Naive B cell (primary cell): ENCODE data around the gene KNOP1. TPM values are rescaled to one million over a fixed set of nuclear protein-coding genes. Genes with fewer than 3 reads are reported as not detected.
"Not testable (repeated sequence)": the region's sequence is repeated elsewhere in the genome, so short reads cannot be mapped to it uniquely, and the experiment has no call there.

ENCODE experiments used
- ATAC-seq, 2 donors: fragments of 150-1000 bp; cut with Tn5 transposase; 2 replicates each; pipeline ENCODE4 v1.10.0; 2021; ENCODE audit warnings: low read depth in 2 of 2, mild to moderate bottlenecking in 2 of 2, moderate library complexity in 2 of 2
- DNase-seq: peaks from one replicate; pipeline ENCODE4 v3.0.0; 2022
- H3K27ac Mint-ChIP-seq, 6 donors: one replicate each; pipeline ENCODE4 v1.8.0; 2020 to 2022; ENCODE audit warnings: mild to moderate bottlenecking in 6 of 6, mixed read lengths in 6 of 6, moderate library complexity in 5 of 6, inconsistent platforms in 2 of 6
- H3K27me3 Mint-ChIP-seq, 3 donors: one replicate each; pipeline ENCODE4 v1.8.0; 2021 to 2022; ENCODE audit warnings: mixed read lengths in 3 of 3, mild to moderate bottlenecking in 1 of 3
- H3K36me3 Mint-ChIP-seq, 2 donors: one replicate each; pipeline ENCODE4 v1.8.0; 2020 to 2022; ENCODE audit warnings: mixed read lengths in 2 of 2, inconsistent platforms in 1 of 2, mild to moderate bottlenecking in 1 of 2
- H3K4me1 Mint-ChIP-seq, 3 donors: one replicate each; pipeline ENCODE4 v1.8.0; 2020 to 2022; ENCODE audit warnings: mixed read lengths in 3 of 3, inconsistent platforms in 1 of 3, mild to moderate bottlenecking in 1 of 3, moderate library complexity in 1 of 3
- H3K4me3 Mint-ChIP-seq, 8 donors: one replicate each; pipeline ENCODE4 v1.8.0; 2020 to 2022; ENCODE audit warnings: mild to moderate bottlenecking in 8 of 8, mixed read lengths in 8 of 8, moderate library complexity in 8 of 8, inconsistent platforms in 2 of 8
- H3K9me3 Mint-ChIP-seq, 7 donors: one replicate each; pipeline ENCODE4 v1.8.0; 2020 to 2022; ENCODE audit warnings: mixed read lengths in 7 of 7, mild to moderate bottlenecking in 5 of 7, inconsistent platforms in 2 of 7, moderate library complexity in 1 of 7
- polyA plus RNA-seq, 6 donors: library from polyadenylated mRNA; unstranded; fragments of 300-500 nt; fragmentation: Illumina TruSeq; gene quantifications; one replicate each; pipeline ENCODE4 v1.2.3, GENCODE V29; 2021; ENCODE audit warnings: low read depth in 6 of 6

The KNOP1 gene
- polyA plus RNA-seq, 6 donors from 2014 or later = 2.2 to 8.3 (median 5.9) TPM

DNA sequence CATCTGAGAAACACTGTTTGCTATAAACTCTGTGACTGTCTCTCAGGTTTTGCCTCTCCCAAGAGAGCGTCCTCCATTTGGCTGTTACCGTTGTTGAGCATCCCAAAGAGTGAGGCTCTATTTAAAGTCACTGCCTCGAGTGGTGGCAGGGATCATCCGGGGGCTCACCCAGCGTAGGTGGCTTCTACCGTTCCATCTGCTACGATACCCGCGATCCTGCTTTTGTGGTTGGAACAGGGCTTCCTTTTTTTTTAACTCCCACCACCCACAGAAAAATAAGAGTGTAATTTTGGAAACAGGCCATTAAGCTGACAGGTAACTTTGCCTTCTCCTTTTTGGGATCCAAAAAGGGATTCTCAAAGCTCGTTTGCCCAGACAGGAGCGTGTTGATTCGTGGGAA lies 36.4 kb downstream of the KNOP1 start:
- H3K9me3 Mint-ChIP-seq = peaks cover 0 to 12% (median 3%) of the 10 kb centered on the region in 7 donors
- H3K4me1 Mint-ChIP-seq = no peaks in the 10 kb centered on the region
- no peak overlapping the region for H3K27ac Mint-ChIP-seq
- H3K4me3 Mint-ChIP-seq = no peak overlapping the region
- no peak for ATAC-seq
- no peaks in the 10 kb centered on the region for H3K27me3 Mint-ChIP-seq
- no peak for DNase-seq
- peaks cover 40 to 49% of the 10 kb centered on the region in 2 donors for H3K36me3 Mint-ChIP-seq

DNA sequence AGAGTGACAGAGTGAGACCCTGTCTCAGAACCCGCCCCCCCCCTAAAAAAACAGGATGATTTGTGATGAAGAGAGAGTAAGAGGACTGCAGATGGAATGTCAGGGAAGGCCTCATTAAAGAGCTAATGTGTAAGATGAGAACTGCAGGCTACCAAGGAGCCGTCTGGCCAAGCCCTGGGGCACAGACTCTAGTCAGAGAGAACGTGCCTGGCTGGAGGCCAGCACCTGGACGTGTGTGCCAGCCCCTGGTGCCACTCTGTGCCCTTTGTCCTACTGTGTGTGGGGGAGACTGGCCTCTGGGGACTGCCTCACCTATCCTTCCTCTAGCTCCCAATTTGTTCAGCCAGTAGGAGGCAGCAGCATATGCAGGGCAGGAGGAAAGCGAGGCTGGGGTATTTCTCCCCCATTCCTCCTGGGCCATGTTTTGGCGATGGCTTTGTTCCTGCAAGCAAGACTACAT lies 37.1 kb downstream of the KNOP1 start:
- peaks cover 0 to 12% (median 3%) of the 10 kb centered on the region in 7 donors for H3K9me3 Mint-ChIP-seq
- H3K36me3 Mint-ChIP-seq = peaks cover 33 to 42% of the 10 kb centered on the region in 2 donors
- no peaks in the 10 kb centered on the region for H3K27me3 Mint-ChIP-seq
- no peak overlapping the region for H3K4me3 Mint-ChIP-seq
- ATAC-seq = no peak
- no peak for DNase-seq
- H3K4me1 Mint-ChIP-seq = no peaks in the 10 kb centered on the region
- H3K27ac Mint-ChIP-seq = peak overlapping the region in 1 of 6 donors; percentile 70

DNA sequence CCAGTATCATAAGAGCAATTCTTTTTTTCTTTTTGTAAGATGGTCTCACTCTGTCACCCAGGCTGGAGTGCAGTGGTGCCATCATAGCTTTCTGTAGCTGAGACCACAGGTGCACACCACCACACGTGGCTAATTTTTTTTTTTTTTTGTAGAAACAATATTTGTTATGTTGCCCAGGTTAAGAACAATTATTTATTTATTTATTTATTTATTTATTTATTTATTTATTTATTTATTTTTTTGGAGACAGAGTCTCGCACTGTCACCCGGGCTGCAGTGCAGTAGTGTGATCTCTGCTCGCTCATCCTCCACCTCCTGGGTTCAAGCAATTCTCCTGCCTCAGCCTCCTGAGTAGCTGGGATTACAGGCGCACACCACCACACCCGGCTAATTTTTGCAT lies 38.7 kb downstream of the KNOP1 start:
- H3K9me3 Mint-ChIP-seq, H3K27ac Mint-ChIP-seq, DNase-seq, ATAC-seq, H3K4me3 Mint-ChIP-seq, H3K27me3 Mint-ChIP-seq, H3K4me1 Mint-ChIP-seq: not testable (repeated sequence)
- peaks cover 28 to 35% of the 10 kb centered on the region in 2 donors for H3K36me3 Mint-ChIP-seq

DNA sequence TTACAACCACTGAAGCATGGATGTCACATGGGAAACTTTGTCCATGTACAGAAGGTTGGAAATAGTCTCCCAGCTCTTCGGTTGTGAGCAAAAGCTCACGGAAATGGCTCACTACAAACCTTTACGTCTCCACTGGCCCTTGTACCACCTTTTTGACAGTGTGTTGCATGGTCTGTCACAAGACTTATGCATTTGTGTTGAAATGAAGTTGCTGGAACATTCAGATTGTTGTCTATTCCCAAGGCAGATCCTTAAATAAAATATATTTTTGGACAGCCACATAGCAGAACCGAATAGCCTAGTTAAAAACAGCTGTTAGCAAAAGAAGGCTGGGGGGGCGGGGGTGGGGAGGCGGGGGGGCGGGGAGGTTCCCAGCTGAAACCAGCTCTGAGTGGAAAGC lies 39.2 kb downstream of the KNOP1 start:
- no peak overlapping the region for H3K27ac Mint-ChIP-seq
- ATAC-seq = no peak
- H3K4me1 Mint-ChIP-seq = no peaks in the 10 kb centered on the region
- H3K36me3 Mint-ChIP-seq = peaks cover 27 to 32% of the 10 kb centered on the region in 2 donors
- H3K4me3 Mint-ChIP-seq = no peak overlapping the region
- peaks cover 0 to 6% (median 0%) of the 10 kb centered on the region in 7 donors for H3K9me3 Mint-ChIP-seq
- no peaks in the 10 kb centered on the region for H3K27me3 Mint-ChIP-seq
- no peak for DNase-seq

DNA sequence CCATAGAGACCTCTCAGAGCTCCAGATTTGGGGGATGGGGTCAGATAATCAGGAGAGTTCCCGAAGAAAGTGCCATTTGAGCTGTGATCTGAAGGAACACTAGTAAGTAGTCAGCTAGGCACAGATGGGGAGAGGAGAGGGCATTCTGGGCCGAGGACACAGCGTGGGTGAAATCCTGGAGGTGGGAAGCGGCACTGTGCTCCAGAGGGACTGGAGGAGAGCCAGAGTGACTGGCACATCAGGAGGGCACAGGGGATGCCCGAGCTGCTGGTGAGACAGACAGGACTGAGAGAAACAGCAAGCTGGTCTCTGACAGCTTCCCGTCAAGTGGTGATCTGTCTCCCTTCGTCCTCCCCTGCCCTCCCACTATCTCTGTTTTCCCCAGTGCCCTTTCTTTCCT lies 40.6 kb downstream of the KNOP1 start:
- H3K4me3 Mint-ChIP-seq = no peak overlapping the region
- no peak for DNase-seq
- H3K36me3 Mint-ChIP-seq = peaks cover 20 to 21% of the 10 kb centered on the region in 2 donors
- H3K27ac Mint-ChIP-seq = no peak overlapping the region
- H3K9me3 Mint-ChIP-seq = peaks cover 0 to 2% (median 0%) of the 10 kb centered on the region in 7 donors
- no peak for ATAC-seq
- no peaks in the 10 kb centered on the region for H3K27me3 Mint-ChIP-seq
- H3K4me1 Mint-ChIP-seq = no peaks in the 10 kb centered on the region

DNA sequence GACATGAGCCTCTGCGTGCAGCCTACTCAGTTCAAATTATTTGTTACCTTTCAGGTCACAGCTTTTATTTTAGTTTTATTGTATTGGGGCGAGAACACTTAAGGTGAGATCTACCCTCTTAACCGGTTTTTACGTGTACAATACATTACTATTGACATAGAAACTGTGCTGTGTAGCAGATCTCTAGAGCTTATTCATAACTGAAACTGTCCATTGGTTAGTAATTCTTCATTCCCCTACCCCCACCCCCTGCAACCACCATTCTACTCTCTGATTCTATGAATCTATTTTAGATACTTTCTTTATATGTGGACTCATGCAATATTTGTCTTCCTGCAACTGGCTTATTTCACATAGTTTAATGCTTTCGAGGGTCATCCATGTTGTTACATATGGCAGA lies 43.5 kb downstream of the KNOP1 start:
- DNase-seq (no peak), ATAC-seq (no peak)
- Mint-ChIP-seq H3K36me3 (peaks cover 15 to 25% of the 10 kb centered on the region in 2 donors), H3K4me3 (no peak overlapping the region), H3K27me3 (no peaks in the 10 kb centered on the region), H3K4me1 (no peaks in the 10 kb centered on the region), H3K27ac (no peak overlapping the region), H3K9me3 (peaks cover 0 to 2% (median 0%) of the 10 kb centered on the region in 7 donors)

DNA sequence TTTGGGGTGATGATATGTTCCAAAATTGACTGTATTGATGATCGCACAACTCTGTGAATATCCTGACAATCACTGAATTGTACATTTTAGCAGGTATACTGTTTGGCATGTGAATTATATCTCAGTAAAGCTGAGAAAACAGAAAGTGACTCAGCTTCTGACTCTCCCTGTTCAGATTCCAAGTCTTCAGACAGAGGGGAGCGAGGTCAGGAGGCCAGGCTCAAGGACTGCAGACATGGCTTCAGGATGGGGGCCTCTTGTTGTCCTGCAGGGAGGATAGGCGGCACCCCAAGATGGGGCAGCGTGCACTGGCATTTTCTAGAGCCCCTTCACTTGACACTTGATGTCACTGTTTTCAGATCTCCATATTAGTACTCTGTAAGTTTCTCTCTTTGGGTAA lies 45.6 kb downstream of the KNOP1 start:
- H3K27me3 Mint-ChIP-seq = no peaks in the 10 kb centered on the region
- no peaks in the 10 kb centered on the region for H3K4me1 Mint-ChIP-seq
- no peak overlapping the region for H3K4me3 Mint-ChIP-seq
- DNase-seq (no peak), ATAC-seq (no peak)
- peaks cover 26 to 32% of the 10 kb centered on the region in 2 donors for H3K36me3 Mint-ChIP-seq
- H3K9me3 Mint-ChIP-seq = peaks cover 0 to 2% (median 0%) of the 10 kb centered on the region in 7 donors
- peak overlapping the region in 2 of 6 donors; percentile 34 to 67 for H3K27ac Mint-ChIP-seq

DNA sequence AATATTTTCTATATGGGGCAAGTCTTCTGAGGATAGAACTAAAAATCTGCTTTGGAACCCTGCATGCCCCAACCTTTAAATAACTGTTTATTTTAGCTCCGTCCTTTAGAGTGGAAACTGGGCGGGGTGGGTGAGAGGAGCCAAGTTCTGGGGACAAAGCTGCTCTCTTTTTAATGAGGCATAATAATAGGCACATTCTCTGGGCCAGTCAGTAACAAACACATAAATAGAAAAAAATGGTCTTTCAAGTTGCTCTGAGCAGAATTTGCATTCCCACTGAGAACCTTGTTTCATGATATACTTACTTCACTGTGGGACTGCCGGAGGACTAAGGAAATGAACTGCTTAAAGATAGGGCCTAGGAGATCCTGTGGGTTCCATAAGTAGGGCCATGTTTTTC lies 51.5 kb downstream of the KNOP1 start:
- Mint-ChIP-seq H3K27ac (no peak overlapping the region), H3K9me3 (peaks cover 0 to 11% (median 5%) of the 10 kb centered on the region in 7 donors), H3K4me3 (no peak overlapping the region), H3K4me1 (no peaks in the 10 kb centered on the region), H3K27me3 (no peaks in the 10 kb centered on the region), H3K36me3 (peaks cover 40 to 50% of the 10 kb centered on the region in 2 donors)
- no peak for DNase-seq
- no peak for ATAC-seq

DNA sequence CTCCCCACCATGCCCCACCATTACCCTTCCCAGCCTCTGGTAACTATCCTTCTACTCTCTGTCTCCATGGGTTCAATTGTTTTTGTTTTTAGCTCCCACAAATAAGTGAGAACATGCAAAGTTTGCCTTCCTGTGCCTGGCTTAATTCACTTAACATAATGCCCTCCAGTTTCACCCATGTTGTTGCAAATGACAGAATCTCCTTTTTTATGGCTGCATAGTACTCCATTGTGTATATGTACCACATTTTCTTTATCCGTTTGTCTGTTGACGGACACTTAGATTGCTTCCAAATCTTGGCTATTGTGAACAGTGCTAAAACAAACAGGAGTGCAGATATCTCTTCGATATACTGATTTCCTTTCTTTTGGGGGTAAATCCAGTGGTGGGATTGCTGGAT lies 52.7 kb downstream of the KNOP1 start:
- not testable (repeated sequence) for ATAC-seq, H3K27me3 Mint-ChIP-seq, H3K27ac Mint-ChIP-seq, H3K4me1 Mint-ChIP-seq, H3K4me3 Mint-ChIP-seq, DNase-seq
- Mint-ChIP-seq H3K9me3 (peaks cover 0 to 11% (median 5%) of the 10 kb centered on the region in 7 donors), H3K36me3 (peaks cover 44 to 57% of the 10 kb centered on the region in 2 donors)

DNA sequence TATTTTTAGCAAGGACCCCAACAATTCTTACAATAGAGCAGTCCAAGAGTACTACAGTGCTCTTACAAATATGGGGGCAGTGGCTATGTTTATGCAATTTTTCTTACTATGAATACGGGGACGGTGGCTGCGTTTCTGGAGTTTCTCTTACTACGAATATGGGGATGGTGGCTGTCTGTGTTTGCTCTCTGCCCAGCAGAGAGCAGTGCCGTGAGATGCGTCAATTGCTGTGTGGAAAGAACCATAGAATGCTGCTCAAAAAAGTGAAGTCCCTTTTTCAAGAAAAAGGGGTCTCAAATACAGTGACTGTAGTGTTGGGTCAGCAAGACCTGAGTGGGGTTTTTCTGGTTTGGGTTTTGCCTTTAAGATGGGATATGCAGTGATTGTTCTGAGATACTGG lies 53.9 kb downstream of the KNOP1 start:
- Mint-ChIP-seq H3K9me3 (peaks cover 0 to 11% (median 5%) of the 10 kb centered on the region in 7 donors), H3K36me3 (peaks cover 39 to 56% of the 10 kb centered on the region in 2 donors), H3K4me3 (no peak overlapping the region), H3K4me1 (no peaks in the 10 kb centered on the region), H3K27ac (no peak overlapping the region), H3K27me3 (no peaks in the 10 kb centered on the region)
- ATAC-seq = no peak
- no peak for DNase-seq

DNA sequence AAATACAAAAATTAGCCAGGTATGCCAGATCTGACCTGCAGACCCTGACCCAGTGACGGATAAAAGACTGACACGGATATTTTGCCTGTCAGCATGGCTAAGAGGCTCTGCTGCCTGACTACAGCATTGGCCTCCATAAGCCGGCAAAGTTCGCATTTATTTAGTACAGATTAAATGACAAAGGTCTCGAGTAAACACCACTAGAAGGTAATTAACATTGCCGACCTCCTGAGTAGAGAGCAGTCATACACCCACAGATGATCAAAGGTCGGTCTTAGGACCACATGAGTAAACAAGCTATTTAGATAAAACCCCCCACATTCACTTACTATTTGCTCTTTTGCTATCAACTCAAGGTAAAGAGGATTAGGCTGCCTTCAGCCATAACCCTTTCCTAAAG lies 55.7 kb downstream of the KNOP1 start:
- H3K36me3 Mint-ChIP-seq = peaks cover 42 to 52% of the 10 kb centered on the region in 2 donors

DNA sequence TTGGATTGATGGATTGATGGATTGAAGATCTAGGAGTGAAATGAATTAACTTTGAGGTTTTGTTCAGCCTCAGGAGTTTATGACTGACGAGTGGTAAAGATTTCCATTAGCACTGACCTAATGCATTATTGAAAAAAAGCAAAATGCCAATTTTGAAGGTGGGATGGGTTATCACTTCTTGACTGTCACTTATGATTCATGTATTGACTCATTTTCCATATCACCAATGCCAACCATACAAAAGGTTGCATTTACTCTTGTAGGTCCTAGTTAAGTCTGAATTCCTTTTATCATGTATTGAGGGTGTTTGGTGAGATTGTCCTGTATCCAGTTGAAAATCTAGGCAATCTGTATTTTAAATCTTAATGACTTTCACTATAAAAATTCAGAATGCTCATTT lies 57.6 kb downstream of the KNOP1 start:
- ATAC-seq (no peak), DNase-seq (no peak)
- peaks cover 0 to 8% (median 4%) of the 10 kb centered on the region in 7 donors for H3K9me3 Mint-ChIP-seq
- no peaks in the 10 kb centered on the region for H3K4me1 Mint-ChIP-seq
- H3K27me3 Mint-ChIP-seq = no peaks in the 10 kb centered on the region
- H3K4me3 Mint-ChIP-seq = no peak overlapping the region
- no peak overlapping the region for H3K27ac Mint-ChIP-seq
- H3K36me3 Mint-ChIP-seq = peaks cover 46 to 49% of the 10 kb centered on the region in 2 donors

More for the DNA sequence above, 55.7 kb downstream of the KNOP1 start:
- no peaks in the 10 kb centered on the region for H3K27me3 Mint-ChIP-seq
- ATAC-seq (no peak), DNase-seq (no peak)
- no peak overlapping the region for H3K27ac Mint-ChIP-seq
- no peaks in the 10 kb centered on the region for H3K4me1 Mint-ChIP-seq
- peaks cover 0 to 11% (median 5%) of the 10 kb centered on the region in 7 donors for H3K9me3 Mint-ChIP-seq
- H3K4me3 Mint-ChIP-seq = no peak overlapping the region

DNA sequence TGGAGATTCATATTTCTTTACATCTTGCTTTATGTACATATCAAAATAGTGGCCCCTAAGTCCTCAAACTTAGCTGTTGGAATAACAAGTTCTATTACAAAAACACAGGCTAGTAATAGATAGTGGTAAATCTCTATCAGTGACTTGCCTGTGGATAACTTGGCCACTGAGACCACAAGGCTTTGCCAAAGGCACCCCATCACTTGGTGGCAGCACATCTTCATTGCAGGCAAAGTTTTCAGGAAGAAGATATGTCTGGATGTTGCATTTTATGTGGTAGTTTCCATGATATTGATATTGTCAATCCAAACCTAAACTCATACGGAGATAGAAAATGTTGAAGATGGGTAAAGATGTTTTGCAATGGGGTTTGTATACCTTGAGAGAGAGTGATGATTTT lies 58.5 kb downstream of the KNOP1 start:
- Mint-ChIP-seq H3K4me3 (peak overlapping the region in 1 of 8 donors; percentile 30), H3K9me3 (peaks cover 0 to 4% (median 0%) of the 10 kb centered on the region in 7 donors), H3K27ac (peak overlapping the region in 1 of 6 donors; percentile 43), H3K27me3 (no peaks in the 10 kb centered on the region), H3K4me1 (no peaks in the 10 kb centered on the region), H3K36me3 (peaks cover 41 to 47% of the 10 kb centered on the region in 2 donors)
- DNase-seq (no peak), ATAC-seq (no peak)

DNA sequence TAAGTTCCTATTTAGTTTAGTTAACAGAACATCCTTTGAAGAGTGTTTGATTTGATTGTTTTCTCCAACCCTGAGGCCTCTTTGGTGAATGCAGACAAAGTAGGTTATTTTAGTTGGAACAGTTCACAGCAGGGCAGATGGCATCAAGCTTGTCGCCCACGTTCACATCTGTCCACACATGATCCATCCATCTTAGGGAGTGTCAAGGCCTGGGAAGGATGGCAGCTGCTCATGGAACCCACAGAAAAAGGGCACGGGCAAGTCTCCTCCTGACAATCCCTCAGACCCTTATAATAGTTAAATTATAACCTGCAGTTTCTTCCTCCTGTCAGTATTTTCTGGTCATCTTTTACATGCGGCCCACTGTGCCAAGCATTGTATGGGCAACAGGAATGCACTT lies 60.2 kb downstream of the KNOP1 start:
- DNase-seq = no peak
- H3K27ac Mint-ChIP-seq = no peak overlapping the region
- no peak overlapping the region for H3K4me3 Mint-ChIP-seq
- H3K27me3 Mint-ChIP-seq = no peaks in the 10 kb centered on the region
- H3K36me3 Mint-ChIP-seq = peaks cover 43 to 50% of the 10 kb centered on the region in 2 donors
- H3K4me1 Mint-ChIP-seq = no peaks in the 10 kb centered on the region
- peaks cover 0 to 4% (median 0%) of the 10 kb centered on the region in 7 donors for H3K9me3 Mint-ChIP-seq
- ATAC-seq = no peak
